SK-N-SH (cell line): Measurements from ENCODE around the gene NAALADL2.

Experiments
- POLR2AphosphoS5 ChIP-seq: IDR thresholded peaks from 2 replicates; pipeline ENCODE4 v1.6.1; 2012; ENCODE audit warnings: low read depth, low read length
- TF ChIP-seq, protein P1 (sequence below): fragments of 150-350 bp; IDR thresholded peaks from 2 replicates; pipeline ENCODE4 v1.6.1; 2017; ENCODE audit warnings: antibody characterized with exemption, low read length, low read depth, borderline replicate concordance
- TF ChIP-seq, protein P2 (sequence below): IDR thresholded peaks from 2 replicates; pipeline ENCODE4 v1.4.0; 2012; ENCODE audit warnings: low read depth

- TF ChIP-seq, protein P1, sequence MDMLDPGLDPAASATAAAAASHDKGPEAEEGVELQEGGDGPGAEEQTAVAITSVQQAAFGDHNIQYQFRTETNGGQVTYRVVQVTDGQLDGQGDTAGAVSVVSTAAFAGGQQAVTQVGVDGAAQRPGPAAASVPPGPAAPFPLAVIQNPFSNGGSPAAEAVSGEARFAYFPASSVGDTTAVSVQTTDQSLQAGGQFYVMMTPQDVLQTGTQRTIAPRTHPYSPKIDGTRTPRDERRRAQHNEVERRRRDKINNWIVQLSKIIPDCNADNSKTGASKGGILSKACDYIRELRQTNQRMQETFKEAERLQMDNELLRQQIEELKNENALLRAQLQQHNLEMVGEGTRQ: no peak
- TF ChIP-seq POLR2AphosphoS5: no peak
- TF ChIP-seq, protein P2, sequence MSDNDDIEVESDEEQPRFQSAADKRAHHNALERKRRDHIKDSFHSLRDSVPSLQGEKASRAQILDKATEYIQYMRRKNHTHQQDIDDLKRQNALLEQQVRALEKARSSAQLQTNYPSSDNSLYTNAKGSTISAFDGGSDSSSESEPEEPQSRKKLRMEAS: no peak
These were observed 144.5 kb downstream of the NAALADL2 start for GRCh38 chr3:175003590-175003989.
